HUES48 (cell line): ENCODE measurements around the gene PEDS1.

ENCODE experiments used
- H3K27ac ChIP-seq: one replicate; pipeline ENCODE4 v1.7.0; 2013; ENCODE audit warnings: low read depth, low read length, inconsistent platforms
- H3K27me3 ChIP-seq: 2 replicates; pipeline ENCODE4 v1.6.1; 2013; ENCODE audit warnings: mild to moderate bottlenecking, low read length; ENCODE audit not compliant: control insufficient read depth, insufficient read depth
- H3K36me3 ChIP-seq: 2 replicates; pipeline ENCODE4 v1.6.1; 2013; ENCODE audit warnings: low read length; ENCODE audit not compliant: control insufficient read depth, insufficient read depth
- H3K4me1 ChIP-seq: 2 replicates; pipeline ENCODE4 v1.6.1; 2013; ENCODE audit warnings: mild to moderate bottlenecking, low read length; ENCODE audit not compliant: control insufficient read depth, insufficient read depth
- H3K4me3 ChIP-seq: 2 replicates; pipeline ENCODE4 v1.5.1; 2013; ENCODE audit warnings: mild to moderate bottlenecking, low read depth, low read length
- H3K9ac ChIP-seq: 2 replicates; pipeline ENCODE4 v1.6.1; 2013; ENCODE audit warnings: mild to moderate bottlenecking, low read depth, low read length, moderate library complexity
- H3K9me3 ChIP-seq: 2 replicates; pipeline ENCODE4 v1.6.1; 2013; ENCODE audit warnings: low read length; ENCODE audit not compliant: control insufficient read depth, insufficient read depth

Gene PEDS1

GRCh38 chr20:50195524-50196120 is 42.1 kb upstream of the PEDS1 start:
- Histone ChIP-seq H3K27me3 (no peaks in the 10 kb centered on the region), H3K27ac (no peak overlapping the region), H3K36me3 (no peaks in the 10 kb centered on the region), H3K4me3 (no peak overlapping the region), H3K9ac (no peak overlapping the region), H3K4me1 (peaks cover 33% of the 10 kb centered on the region), H3K9me3 (peaks cover 4% of the 10 kb centered on the region)

- Histone ChIP-seq H3K4me3 (no peak overlapping the region), H3K4me1 (peaks cover 28% of the 10 kb centered on the region), H3K27ac (no peak overlapping the region), H3K27me3 (no peaks in the 10 kb centered on the region), H3K9ac (no peak overlapping the region), H3K36me3 (no peaks in the 10 kb centered on the region), H3K9me3 (peaks cover 4% of the 10 kb centered on the region)
Measured at GRCh38 chr20:50194831-50195523, 41.5 kb upstream of the PEDS1 start.

DNA sequence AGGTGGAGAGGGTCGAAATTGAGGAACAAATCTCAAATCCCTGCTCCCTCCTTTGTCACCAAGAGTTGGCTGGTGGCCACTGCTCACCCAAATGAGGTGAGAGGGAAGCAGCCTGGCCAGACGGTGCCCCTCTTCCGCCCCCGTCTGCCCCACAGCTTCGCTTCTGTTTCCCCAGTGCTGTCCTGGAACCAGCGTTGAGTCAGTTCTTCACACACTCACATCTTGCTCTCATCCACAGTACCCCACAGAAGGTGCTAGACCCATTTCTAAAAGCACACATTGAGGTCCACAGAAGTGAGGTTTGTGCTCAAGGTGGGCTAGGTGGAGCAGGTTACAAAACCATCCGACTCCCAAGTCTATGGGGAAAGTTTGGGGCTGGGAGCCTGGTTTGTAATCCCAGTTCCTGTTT is 40.9 kb upstream of the PEDS1 start:
- Histone ChIP-seq H3K4me3 (no peak overlapping the region), H3K9ac (no peak overlapping the region), H3K27ac (no peak overlapping the region)

GRCh38 chr20:50193836-50194421 is 40.4 kb upstream of the PEDS1 start:
- Histone ChIP-seq H3K27ac (peak overlapping the region; percentile 60), H3K36me3 (no peaks in the 10 kb centered on the region), H3K4me1 (peaks cover 32% of the 10 kb centered on the region), H3K4me3 (peak overlapping the region; percentile 97; the same call in 1 of the 2 replicates), H3K27me3 (no peaks in the 10 kb centered on the region), H3K9ac (no peak overlapping the region; the same call in 1 of the 2 replicates), H3K9me3 (no peaks in the 10 kb centered on the region)

More for the DNA sequence above, 40.9 kb upstream of the PEDS1 start:
- Histone ChIP-seq H3K4me1 (peaks cover 31% of the 10 kb centered on the region), H3K27me3 (no peaks in the 10 kb centered on the region), H3K36me3 (no peaks in the 10 kb centered on the region), H3K9me3 (no peaks in the 10 kb centered on the region; the same call in 1 of the 2 replicates)

GRCh38 chr20:50193199-50193835 is 39.8 kb upstream of the PEDS1 start:
- H3K4me3 ChIP-seq = peak overlapping the region; percentile 97
- no peaks in the 10 kb centered on the region for H3K36me3 ChIP-seq
- H3K27me3 ChIP-seq = no peaks in the 10 kb centered on the region
- peak overlapping the region; percentile 90; the same call in 1 of the 2 replicates for H3K9ac ChIP-seq
- H3K9me3 ChIP-seq = no peaks in the 10 kb centered on the region
- peaks cover 32% of the 10 kb centered on the region for H3K4me1 ChIP-seq
- H3K27ac ChIP-seq = peak overlapping the region; percentile 60

GRCh38 chr20:50192364-50193198 is 39.1 kb upstream of the PEDS1 start:
- Histone ChIP-seq H3K4me3 (peak overlapping the region; percentile 97), H3K36me3 (no peaks in the 10 kb centered on the region), H3K4me1 (peaks cover 36% of the 10 kb centered on the region), H3K27me3 (no peaks in the 10 kb centered on the region), H3K9ac (peak overlapping the region; percentile 90), H3K9me3 (no peaks in the 10 kb centered on the region), H3K27ac (peak overlapping the region; percentile 60)

- Histone ChIP-seq H3K4me1 (peaks cover 41% of the 10 kb centered on the region), H3K9me3 (no peaks in the 10 kb centered on the region), H3K27ac (peak overlapping the region; percentile 60), H3K9ac (peak overlapping the region; percentile 90), H3K36me3 (no peaks in the 10 kb centered on the region), H3K27me3 (no peaks in the 10 kb centered on the region), H3K4me3 (peak overlapping the region; percentile 97)
Measured at GRCh38 chr20:50191544-50192363, 38.2 kb upstream of the PEDS1 start.

DNA sequence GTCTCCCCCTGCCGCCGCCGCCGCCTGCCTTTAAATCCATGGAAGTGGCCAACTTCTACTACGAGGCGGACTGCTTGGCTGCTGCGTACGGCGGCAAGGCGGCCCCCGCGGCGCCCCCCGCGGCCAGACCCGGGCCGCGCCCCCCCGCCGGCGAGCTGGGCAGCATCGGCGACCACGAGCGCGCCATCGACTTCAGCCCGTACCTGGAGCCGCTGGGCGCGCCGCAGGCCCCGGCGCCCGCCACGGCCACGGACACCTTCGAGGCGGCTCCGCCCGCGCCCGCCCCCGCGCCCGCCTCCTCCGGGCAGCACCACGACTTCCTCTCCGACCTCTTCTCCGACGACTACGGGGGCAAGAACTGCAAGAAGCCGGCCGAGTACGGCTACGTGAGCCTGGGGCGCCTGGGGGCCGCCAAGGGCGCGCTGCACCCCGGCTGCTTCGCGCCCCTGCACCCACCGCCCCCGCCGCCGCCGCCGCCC is 37.6 kb upstream of the PEDS1 start:
- Histone ChIP-seq H3K4me3 (peak overlapping the region; percentile 97), H3K9me3 (no peaks in the 10 kb centered on the region), H3K4me1 (peaks cover 41% of the 10 kb centered on the region), H3K9ac (peak overlapping the region; percentile 90; the same call in 1 of the 2 replicates), H3K27ac (peak overlapping the region; percentile 79), H3K27me3 (0 out of 2 replicates have a peak, but pooled peaks cover under 1% of the 10 kb centered on the region), H3K36me3 (no peaks in the 10 kb centered on the region)

- no peaks in the 10 kb centered on the region for H3K9me3 ChIP-seq
- H3K27ac ChIP-seq = peak within 1 kb of the TSS; percentile 79
- H3K4me1 ChIP-seq = peaks cover 41% of the 10 kb centered on the region
- H3K9ac ChIP-seq = peak within 1 kb of the TSS; percentile 90
- H3K27me3 ChIP-seq = peaks cover 3% of the 10 kb centered on the region; the same call in 1 of the 2 replicates
- no peaks in the 10 kb centered on the region for H3K36me3 ChIP-seq
- peak within 1 kb of the TSS; percentile 97 for H3K4me3 ChIP-seq
Measured at GRCh38 chr20:50190251-50191064, 36.9 kb upstream of the PEDS1 start, which contains the start of gene CEBPB. Gene CEBPB (plus strand): TSS chr20:50190830. CDS start chr20:50191034, 204 bp downstream.
